Subcutaneous adipose tissue (tissue), 4 donors: ENCODE measurements around the gene CPT1B. TPM values are rescaled to one million over a fixed set of nuclear protein-coding genes. Genes with fewer than 3 reads are reported as not detected.

ENCODE experiments used
- total RNA-seq, 4 donors: library from RNA; depleted of rRNA; stranded (reverse); fragments of >200 nt; gene quantifications; one replicate each; pipeline ENCODE4 v1.1.0, GENCODE V29; 2016
- TF ChIP-seq, protein P1 (sequence below): fragments of 450-650 bp; IDR thresholded peaks from one replicate; pipeline ENCODE4 v1.5.1; 2016; ENCODE audit warnings: low read depth, mild to moderate bottlenecking, control low read depth, antibody characterized with exemption, moderate library complexity

Gene CPT1B
- total RNA-seq, 4 donors from 2014 or later: 7.8 to 20.3 (median 10.8) TPM

DNA sequence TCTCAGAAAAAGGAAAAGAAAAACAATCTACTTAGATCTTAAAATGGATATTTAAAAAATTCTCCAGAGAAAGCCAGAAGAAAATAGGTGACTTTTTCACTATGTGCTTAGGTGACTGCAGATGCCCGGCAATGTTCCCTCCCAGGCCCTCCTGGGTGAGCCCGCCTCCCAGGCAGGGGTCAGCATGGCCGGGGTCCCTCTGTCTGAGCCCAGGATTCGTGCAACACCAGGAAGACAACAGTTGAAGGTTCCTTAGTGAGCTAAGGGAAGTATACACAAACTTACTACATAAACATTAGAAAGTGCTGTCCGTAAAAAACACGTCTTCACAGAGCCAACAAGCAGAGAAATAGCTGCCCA lies 33.9 kb upstream of the CPT1B start:
- TF ChIP-seq, protein P1, sequence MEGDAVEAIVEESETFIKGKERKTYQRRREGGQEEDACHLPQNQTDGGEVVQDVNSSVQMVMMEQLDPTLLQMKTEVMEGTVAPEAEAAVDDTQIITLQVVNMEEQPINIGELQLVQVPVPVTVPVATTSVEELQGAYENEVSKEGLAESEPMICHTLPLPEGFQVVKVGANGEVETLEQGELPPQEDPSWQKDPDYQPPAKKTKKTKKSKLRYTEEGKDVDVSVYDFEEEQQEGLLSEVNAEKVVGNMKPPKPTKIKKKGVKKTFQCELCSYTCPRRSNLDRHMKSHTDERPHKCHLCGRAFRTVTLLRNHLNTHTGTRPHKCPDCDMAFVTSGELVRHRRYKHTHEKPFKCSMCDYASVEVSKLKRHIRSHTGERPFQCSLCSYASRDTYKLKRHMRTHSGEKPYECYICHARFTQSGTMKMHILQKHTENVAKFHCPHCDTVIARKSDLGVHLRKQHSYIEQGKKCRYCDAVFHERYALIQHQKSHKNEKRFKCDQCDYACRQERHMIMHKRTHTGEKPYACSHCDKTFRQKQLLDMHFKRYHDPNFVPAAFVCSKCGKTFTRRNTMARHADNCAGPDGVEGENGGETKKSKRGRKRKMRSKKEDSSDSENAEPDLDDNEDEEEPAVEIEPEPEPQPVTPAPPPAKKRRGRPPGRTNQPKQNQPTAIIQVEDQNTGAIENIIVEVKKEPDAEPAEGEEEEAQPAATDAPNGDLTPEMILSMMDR: no peak

DNA sequence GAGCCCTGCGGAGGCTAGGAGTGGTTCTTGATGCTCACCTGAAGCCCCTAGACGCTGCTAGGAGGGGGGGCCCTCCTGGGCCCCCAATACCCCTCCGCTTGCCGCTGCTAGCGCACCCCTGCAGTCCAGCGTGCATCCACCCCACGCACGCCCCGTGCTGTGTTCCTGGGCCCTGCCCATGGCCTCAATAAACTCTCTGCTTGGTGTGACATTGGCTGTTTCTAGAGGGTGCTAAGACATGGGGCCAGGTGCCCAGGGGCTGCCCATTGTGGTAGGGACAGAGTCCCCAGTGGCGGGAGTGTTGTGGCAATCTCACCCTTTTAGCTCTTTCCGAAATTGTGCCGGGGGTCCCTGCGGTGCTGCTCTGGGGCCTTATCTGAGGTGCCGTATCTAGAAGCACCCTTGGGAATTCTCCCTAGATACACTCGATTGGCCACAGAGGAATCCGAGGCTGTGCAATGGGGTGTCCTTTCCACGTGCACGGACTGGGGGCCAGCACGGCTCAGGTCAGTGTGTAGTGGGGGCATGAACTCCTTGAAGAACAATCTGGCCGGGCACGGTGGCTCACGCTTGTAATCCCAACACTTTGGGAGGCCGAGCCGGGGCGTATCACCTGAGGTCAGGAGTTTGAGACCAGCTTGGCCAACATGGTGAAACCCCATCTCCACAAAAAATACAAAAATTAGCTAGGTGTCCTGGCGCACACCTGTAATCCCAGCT lies 33.3 kb upstream of the CPT1B start:
- TF ChIP-seq, protein P1: no peak

DNA sequence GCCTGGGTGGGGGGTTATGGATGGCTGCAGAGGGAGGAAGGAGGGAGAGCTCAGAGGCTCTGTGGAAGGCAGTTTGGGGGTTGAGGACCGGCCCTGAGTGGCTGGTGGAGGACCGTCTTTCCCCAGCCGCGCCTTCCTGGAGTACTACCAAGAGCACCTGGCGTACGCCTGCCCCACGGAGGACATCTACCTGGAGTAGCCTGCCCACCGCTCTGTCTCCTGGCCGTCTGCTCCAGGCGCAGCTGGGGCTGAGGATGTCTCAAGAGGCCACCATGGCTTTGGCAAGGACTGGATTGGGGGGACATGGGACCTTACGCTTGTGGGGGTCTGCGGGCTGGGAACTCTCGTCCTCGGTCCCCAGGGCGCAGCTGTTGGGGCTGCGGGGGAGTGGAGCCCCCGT lies 32.4 kb upstream of the CPT1B start:
- TF ChIP-seq, protein P1: no peak

DNA sequence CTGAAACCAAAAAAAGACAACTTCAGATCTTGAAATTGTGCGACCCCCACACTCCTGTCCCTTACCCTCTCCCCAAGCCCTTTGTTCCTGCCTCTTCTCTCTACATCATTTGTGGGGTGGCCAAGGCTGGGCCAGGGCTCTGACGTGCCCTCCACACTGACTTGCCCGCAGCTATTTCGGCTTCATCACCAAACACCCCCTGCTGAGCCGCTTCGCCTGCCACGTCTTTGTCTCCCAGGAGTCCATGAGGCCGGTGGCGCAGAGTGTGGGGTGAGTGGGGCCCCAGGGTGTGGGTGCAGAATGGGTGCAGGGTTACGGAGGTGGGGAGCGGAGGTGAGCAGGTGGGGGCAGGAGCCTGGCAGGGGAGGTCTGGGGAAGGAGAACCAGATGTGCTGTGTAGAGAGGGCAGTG lies 31.8 kb upstream of the CPT1B start:
- TF ChIP-seq, protein P1: no peak

DNA sequence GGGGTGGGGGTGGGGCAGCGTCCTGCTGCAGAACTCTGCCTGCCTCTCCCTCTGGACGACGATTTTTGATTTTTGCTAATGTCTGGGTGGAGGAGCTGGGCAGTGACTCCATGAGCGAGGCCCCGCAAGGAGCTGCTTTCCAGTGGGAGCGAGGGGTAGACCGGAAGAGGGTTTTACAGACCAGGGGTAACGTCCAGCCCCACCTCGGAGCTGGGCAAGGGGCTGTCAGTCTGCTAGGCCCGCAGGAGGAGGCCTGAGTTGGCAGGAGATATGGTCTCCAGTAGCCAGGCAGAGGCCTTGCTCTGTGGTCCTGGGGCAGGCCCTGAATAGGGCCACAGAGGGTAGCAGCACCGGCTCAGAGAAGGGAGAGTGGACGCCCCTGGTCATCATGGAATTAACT lies 31.4 kb upstream of the CPT1B start:
- TF ChIP-seq, protein P1: no peak

DNA sequence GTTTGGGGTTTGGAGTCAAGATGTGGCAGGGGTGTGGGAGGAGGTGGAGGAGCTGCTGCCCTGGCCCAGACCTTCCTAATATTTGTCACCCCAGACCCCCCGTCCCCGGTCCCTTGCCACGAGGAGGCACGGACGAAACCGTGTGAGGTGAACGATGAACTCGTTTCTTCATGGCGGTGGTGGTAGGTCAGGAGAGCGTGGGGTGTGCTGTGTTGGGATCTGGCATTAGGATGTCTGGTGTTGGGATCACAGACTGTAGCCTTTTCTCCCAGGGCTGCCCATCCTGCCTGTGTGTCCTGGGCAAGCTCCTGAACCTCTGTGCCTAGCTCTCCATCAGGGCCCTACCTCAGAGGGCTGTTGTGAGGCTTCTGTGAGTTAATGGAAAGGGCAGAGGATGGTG lies 30.8 kb upstream of the CPT1B start:
- TF ChIP-seq, protein P1: no peak

DNA sequence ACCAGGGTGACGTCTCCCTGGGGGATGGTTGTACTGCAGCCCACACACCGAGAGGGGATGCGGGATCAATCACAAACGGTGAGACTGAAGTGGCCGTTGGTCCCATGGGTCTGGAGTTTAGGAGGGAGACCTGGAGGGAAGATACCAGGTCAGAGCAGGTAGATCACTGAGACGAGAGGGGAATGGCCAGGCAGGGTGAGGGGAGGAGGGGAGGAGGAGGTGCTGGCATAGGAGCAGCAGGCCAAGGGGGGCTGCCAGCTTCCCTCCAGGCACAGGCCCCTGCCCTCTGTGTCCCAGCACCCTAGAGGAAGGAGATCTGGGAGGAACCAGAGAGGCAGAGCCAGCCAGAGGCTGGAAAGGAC lies 29.4 kb upstream of the CPT1B start:
- TF ChIP-seq, protein P1: no peak
